ENCODE measurements around the gene MET.
"Not testable (repeated sequence)": the region's sequence is repeated elsewhere in the genome, so short reads cannot be mapped to it uniquely, and the experiment has no call there.

Gene MET

DNA sequence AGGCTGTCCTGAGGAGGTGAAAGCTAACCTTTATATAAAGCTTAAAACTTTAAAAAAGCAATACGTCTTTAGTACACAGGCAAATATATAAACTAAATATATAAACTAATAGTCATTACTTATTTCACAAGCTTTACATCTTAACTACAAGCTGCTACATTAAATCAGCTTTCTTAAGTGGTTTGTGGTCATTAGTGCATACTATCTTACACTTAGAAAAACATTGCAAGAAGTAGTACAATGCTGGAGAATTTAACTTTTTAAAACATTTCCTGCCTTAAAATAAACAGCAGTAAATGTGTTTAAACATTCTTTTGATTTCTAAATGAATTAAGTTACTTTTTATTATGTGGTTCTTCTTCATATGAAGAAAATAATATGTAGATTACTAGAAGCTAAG is 36.3 kb downstream of the MET start:
- no peaks in the 10 kb centered on the region for H3K4me1 ChIP-seq (ENCODE audit: control insufficient read depth, insufficient read depth, low read length)
- no peak overlapping the region for H3K4me3 ChIP-seq (ENCODE audit: insufficient read depth, low read depth, low read length)
- H3K36me3 ChIP-seq (ENCODE audit: control insufficient read depth, insufficient read depth, low read length): no peaks in the 10 kb centered on the region
- H3K27ac ChIP-seq (ENCODE audit: insufficient read depth, low read depth, low read length, poor library complexity, severe bottlenecking): no peak overlapping the region
- no peaks in the 10 kb centered on the region for H3K9me3 ChIP-seq (ENCODE audit: control insufficient read depth, low read length)
- 83% methylated on average over 1 of the region's 1 CpG; no CpG with 5 or more reads in 1 of the 2 experiments for WGBS, 2 experiments
- H3K27me3 ChIP-seq (ENCODE audit: control insufficient read depth, insufficient read depth, low read length, poor library complexity, severe bottlenecking): no peaks in the 10 kb centered on the region

DNA sequence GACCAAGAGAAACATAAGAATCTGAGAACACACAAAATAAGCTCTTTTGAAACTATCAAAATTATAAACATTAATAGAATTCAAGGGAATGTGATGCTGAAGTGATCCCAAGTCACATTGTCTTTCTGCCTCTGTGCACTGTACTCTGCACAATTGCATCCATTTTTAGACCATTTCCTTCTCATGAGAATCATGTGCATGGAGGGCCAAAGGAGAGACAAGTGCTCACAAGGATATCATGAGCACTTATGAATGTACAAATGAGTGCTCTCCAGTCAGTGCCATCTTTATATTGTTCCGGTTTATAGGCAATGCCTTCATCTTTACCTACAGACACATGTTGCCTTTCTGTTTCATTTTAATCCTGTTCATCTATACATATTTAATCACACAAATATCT is 36.9 kb downstream of the MET start:
- no peaks in the 10 kb centered on the region for H3K9me3 ChIP-seq (ENCODE audit: control insufficient read depth, low read length)
- no peak overlapping the region for H3K4me3 ChIP-seq (ENCODE audit: insufficient read depth, low read depth, low read length)
- no peaks in the 10 kb centered on the region for H3K36me3 ChIP-seq (ENCODE audit: control insufficient read depth, insufficient read depth, low read length)
- H3K27me3 ChIP-seq (ENCODE audit: control insufficient read depth, insufficient read depth, low read length, poor library complexity, severe bottlenecking): no peaks in the 10 kb centered on the region
- 90 to 94% methylated on average over 1 of the region's 1 CpG for WGBS, 2 experiments
- H3K27ac ChIP-seq (ENCODE audit: insufficient read depth, low read depth, low read length, poor library complexity, severe bottlenecking): no peak overlapping the region
- no peaks in the 10 kb centered on the region for H3K4me1 ChIP-seq (ENCODE audit: control insufficient read depth, insufficient read depth, low read length)

DNA sequence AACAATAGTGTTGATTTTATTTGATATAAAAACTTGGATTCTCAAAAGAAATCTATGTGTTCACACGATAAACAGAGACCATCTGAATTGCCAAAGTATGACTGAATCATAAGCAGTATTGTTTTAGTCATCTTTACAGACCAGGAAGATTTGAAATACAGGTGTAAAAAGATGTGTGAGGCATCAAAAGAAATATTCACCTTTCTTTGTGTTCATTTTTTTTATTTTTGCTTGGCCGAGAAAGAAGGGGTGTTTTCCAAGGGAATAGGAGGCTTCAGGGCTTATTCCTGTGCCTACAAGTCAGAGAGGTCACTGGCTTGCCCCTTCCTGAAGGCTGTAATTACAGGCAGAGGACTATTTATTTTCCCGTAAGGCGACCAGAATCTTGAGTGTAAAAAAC is 37.3 kb downstream of the MET start:
- Histone ChIP-seq H3K27ac (ENCODE audit: insufficient read depth, low read depth, low read length, poor library complexity, severe bottlenecking) (no peak overlapping the region), H3K4me1 (ENCODE audit: control insufficient read depth, insufficient read depth, low read length) (no peaks in the 10 kb centered on the region), H3K9me3 (ENCODE audit: control insufficient read depth, low read length) (no peaks in the 10 kb centered on the region), H3K36me3 (ENCODE audit: control insufficient read depth, insufficient read depth, low read length) (no peaks in the 10 kb centered on the region), H3K27me3 (ENCODE audit: control insufficient read depth, insufficient read depth, low read length, poor library complexity, severe bottlenecking) (no peaks in the 10 kb centered on the region), H3K4me3 (ENCODE audit: insufficient read depth, low read depth, low read length) (no peak overlapping the region)
- WGBS, 2 experiments: 91 to 93% methylated on average over 4 of the region's 4 CpGs

DNA sequence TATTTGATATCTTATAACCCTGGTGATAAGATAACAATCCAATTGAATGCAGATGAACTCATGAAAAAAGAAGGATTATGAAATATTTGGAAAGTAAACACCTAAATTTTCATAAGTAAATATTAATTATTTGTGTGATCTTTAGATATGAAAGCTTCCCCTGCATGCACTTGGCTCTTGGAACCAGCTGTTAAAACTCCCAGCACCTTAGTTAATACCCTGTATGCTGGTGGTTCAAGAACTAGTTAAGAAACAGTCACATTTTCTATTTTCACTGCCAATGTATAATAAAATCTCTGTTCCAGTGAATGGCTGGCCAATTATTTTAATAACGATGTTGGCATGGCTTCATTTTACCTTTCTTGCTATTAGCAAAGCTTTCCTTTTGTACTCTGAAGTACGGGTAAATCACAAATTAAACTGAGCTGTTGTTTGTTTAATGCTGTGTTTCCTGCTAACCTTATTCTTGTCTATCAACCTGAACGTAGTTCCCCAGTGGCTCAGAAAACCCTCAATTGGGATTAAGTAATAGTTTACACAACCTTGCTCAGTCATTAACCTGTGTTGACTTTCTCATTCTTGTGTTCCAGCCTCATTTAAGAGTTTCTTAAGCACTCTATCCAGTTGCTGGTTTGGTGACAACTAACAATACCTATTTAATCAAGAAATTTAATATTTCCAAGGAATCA is 38.9 kb downstream of the MET start:
- WGBS, 2 experiments: 87 to 100% methylated on average over 3 of the region's 3 CpGs

DNA sequence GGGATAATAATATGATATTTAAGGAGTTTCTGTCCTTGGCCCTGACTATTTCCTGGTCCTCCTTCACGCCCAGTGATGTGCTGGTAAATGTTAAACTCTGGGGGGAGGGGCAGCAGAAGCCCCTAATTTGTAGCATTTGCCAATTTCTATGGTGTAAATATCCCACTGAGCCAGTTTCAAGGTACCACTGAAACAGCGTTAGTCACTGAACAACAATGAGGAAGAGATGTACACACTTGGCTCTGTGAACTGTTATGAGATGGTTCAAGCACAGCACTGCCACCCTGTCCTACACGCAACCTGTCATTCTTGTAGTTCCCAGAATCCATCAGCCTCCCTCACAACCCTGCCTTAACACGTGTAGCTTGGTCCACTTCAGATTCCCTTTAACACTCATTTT is 39.8 kb downstream of the MET start:
- H3K4me3 ChIP-seq (ENCODE audit: insufficient read depth, low read depth, low read length): no peak overlapping the region
- no peaks in the 10 kb centered on the region for H3K4me1 ChIP-seq (ENCODE audit: control insufficient read depth, insufficient read depth, low read length)
- H3K9me3 ChIP-seq (ENCODE audit: control insufficient read depth, low read length): no peaks in the 10 kb centered on the region
- no peaks in the 10 kb centered on the region for H3K27me3 ChIP-seq (ENCODE audit: control insufficient read depth, insufficient read depth, low read length, poor library complexity, severe bottlenecking)
- H3K27ac ChIP-seq (ENCODE audit: insufficient read depth, low read depth, low read length, poor library complexity, severe bottlenecking): no peak overlapping the region
- H3K36me3 ChIP-seq (ENCODE audit: control insufficient read depth, insufficient read depth, low read length): no peaks in the 10 kb centered on the region
- WGBS, 2 experiments: 88 to 92% methylated on average over 4 of the region's 4 CpGs

More for the DNA sequence above, 38.9 kb downstream of the MET start:
- Histone ChIP-seq H3K9me3 (ENCODE audit: control insufficient read depth, low read length) (no peaks in the 10 kb centered on the region), H3K27me3 (ENCODE audit: control insufficient read depth, insufficient read depth, low read length, poor library complexity, severe bottlenecking) (no peaks in the 10 kb centered on the region), H3K4me3 (ENCODE audit: insufficient read depth, low read depth, low read length) (no peak overlapping the region), H3K36me3 (ENCODE audit: control insufficient read depth, insufficient read depth, low read length) (no peaks in the 10 kb centered on the region), H3K27ac (ENCODE audit: insufficient read depth, low read depth, low read length, poor library complexity, severe bottlenecking) (no peak overlapping the region), H3K4me1 (ENCODE audit: control insufficient read depth, insufficient read depth, low read length) (no peaks in the 10 kb centered on the region)

DNA sequence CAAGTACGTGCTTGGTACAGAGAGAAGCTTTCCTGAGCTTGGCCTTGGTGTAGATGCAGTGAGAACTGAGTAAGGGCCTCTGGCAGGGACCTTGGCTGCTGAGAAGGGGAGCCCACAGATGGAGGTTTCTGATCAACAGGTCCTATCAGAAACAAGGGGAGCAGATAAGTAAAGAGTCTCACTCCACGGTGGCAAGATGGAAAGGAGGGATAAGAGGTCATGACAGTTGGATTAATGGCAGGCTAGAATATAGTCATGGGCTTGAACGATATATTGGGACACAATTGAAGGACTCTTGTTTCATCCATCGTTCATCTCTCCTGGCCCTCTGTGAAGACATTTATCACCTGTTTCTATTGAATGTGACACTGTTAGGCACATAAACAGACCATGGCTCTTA is 41.5 kb downstream of the MET start:
- Histone ChIP-seq H3K36me3 (ENCODE audit: control insufficient read depth, insufficient read depth, low read length) (no peaks in the 10 kb centered on the region), H3K27ac (ENCODE audit: insufficient read depth, low read depth, low read length, poor library complexity, severe bottlenecking) (no peak overlapping the region), H3K4me1 (ENCODE audit: control insufficient read depth, insufficient read depth, low read length) (no peaks in the 10 kb centered on the region), H3K27me3 (ENCODE audit: control insufficient read depth, insufficient read depth, low read length, poor library complexity, severe bottlenecking) (no peaks in the 10 kb centered on the region), H3K4me3 (ENCODE audit: insufficient read depth, low read depth, low read length) (no peak overlapping the region), H3K9me3 (ENCODE audit: control insufficient read depth, low read length) (no peaks in the 10 kb centered on the region)
- 93 to 94% methylated on average over 4 of the region's 4 CpGs for WGBS, 2 experiments

DNA sequence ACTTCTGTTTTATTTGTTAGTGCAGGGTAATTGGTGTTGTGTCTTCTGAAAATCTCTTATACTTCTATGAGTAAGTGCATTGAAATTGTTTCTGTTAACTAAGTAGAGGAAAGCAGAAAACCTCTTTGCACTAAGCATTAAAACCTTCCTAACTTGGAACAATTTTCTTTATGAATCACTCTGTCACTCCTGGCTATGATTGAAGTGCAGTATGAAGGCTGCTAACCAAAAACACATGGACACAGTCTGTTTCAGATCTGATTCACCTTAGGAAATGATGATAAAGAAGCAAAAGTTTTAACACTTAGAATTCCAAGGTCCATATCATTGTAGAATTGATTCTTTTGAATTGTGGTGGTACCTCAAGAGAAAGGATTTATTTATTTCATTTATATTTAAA is 41.9 kb downstream of the MET start:
- no peaks in the 10 kb centered on the region for H3K27me3 ChIP-seq (ENCODE audit: control insufficient read depth, insufficient read depth, low read length, poor library complexity, severe bottlenecking)
- H3K27ac ChIP-seq (ENCODE audit: insufficient read depth, low read depth, low read length, poor library complexity, severe bottlenecking): no peak overlapping the region
- H3K36me3 ChIP-seq (ENCODE audit: control insufficient read depth, insufficient read depth, low read length): no peaks in the 10 kb centered on the region
- H3K4me1 ChIP-seq (ENCODE audit: control insufficient read depth, insufficient read depth, low read length): no peaks in the 10 kb centered on the region
- H3K4me3 ChIP-seq (ENCODE audit: insufficient read depth, low read depth, low read length): no peak overlapping the region
- no peaks in the 10 kb centered on the region for H3K9me3 ChIP-seq (ENCODE audit: control insufficient read depth, low read length)

DNA sequence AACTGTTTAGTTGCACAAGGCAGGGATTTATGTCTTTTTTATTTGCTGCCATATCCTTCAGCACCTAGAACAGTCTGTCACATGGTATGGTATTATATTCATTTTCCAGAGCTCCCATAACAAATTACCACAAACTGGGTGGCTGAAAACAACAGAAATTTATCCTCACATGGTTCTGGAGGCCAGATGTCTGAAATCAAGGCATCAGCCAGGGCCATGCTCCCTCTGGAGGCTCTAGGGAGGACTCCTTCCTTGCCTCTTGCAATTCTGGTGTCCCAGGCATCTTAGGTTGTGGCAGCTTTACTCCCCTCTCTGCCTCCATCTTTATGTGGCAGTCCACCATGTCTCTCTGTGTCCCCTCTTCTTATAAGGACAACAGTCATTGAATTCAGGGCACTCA is 43.1 kb downstream of the MET start:
- H3K27me3 ChIP-seq (ENCODE audit: control insufficient read depth, insufficient read depth, low read length, poor library complexity, severe bottlenecking): no peaks in the 10 kb centered on the region
- no peak overlapping the region for H3K4me3 ChIP-seq (ENCODE audit: insufficient read depth, low read depth, low read length)
- H3K9me3 ChIP-seq (ENCODE audit: control insufficient read depth, low read length): no peaks in the 10 kb centered on the region
- no peaks in the 10 kb centered on the region for H3K4me1 ChIP-seq (ENCODE audit: control insufficient read depth, insufficient read depth, low read length)
- H3K36me3 ChIP-seq (ENCODE audit: control insufficient read depth, insufficient read depth, low read length): no peaks in the 10 kb centered on the region
- no peak overlapping the region for H3K27ac ChIP-seq (ENCODE audit: insufficient read depth, low read depth, low read length, poor library complexity, severe bottlenecking)

DNA sequence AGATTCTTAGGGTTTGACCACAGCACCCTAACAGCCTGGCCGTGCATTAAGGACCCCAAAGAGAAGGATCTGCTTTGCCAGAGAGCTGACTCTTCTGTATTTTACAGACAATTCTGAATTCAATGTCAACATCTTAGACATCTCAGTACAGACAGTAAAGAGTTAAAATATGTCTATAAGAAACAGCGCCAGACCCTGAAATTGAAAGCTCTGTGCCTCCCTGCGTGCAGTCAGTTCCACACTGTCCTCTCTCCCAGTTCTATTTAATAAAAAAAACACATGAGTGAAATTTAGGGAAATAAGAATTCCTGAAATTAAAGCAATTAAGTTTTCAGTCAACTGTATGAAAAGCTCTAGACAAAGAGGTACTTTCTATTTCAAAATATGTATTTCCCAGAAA is 45.1 kb downstream of the MET start:
- WGBS, 2 experiments: 85 to 95% methylated on average over 1 to 3 of the region's 3 CpGs
- Histone ChIP-seq H3K9me3 (ENCODE audit: control insufficient read depth, low read length) (no peaks in the 10 kb centered on the region), H3K27ac (ENCODE audit: insufficient read depth, low read depth, low read length, poor library complexity, severe bottlenecking) (no peak overlapping the region), H3K36me3 (ENCODE audit: control insufficient read depth, insufficient read depth, low read length) (no peaks in the 10 kb centered on the region), H3K4me3 (ENCODE audit: insufficient read depth, low read depth, low read length) (no peak overlapping the region), H3K4me1 (ENCODE audit: control insufficient read depth, insufficient read depth, low read length) (no peaks in the 10 kb centered on the region), H3K27me3 (ENCODE audit: control insufficient read depth, insufficient read depth, low read length, poor library complexity, severe bottlenecking) (no peaks in the 10 kb centered on the region)

DNA sequence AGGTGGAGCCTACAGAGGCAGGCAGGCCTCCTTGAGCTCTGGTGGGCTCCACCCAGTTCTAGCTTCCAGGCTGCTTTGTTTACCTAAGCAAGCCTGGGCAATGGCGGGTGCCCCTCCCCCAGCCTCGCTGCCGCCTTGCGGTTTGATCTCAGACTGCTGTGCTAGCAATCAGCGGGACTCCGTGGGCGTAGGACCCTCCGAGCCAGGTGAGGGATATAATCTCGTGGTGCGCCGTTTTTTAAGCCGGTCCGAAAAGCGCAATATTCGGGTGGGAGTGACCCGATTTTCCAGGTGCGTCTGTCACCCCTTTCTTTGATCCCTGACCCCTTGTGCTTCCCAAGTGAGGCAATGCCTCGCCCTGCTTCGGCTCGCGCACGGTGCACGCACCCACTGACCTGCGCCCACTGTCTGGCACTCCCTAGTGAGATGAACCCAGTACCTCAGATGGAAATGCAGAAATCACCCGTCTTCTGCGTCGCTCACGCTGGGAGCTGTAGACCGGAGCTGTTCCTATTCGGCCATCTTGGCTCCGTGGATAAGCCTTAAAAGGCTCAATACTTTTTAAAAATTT is 52.0 kb downstream of the MET start:
- WGBS, 2 experiments: 77 to 82% methylated on average over 25 to 28 of the region's 31 CpGs
- H3K9me3 ChIP-seq (ENCODE audit: control insufficient read depth, low read length); H3K36me3 ChIP-seq (ENCODE audit: control insufficient read depth, insufficient read depth, low read length); H3K27ac ChIP-seq (ENCODE audit: insufficient read depth, low read depth, low read length, poor library complexity, severe bottlenecking); H3K4me3 ChIP-seq (ENCODE audit: insufficient read depth, low read depth, low read length); H3K27me3 ChIP-seq (ENCODE audit: control insufficient read depth, insufficient read depth, low read length, poor library complexity, severe bottlenecking); H3K4me1 ChIP-seq (ENCODE audit: control insufficient read depth, insufficient read depth, low read length): not testable (repeated sequence)
